Osteoblast (primary cell): ENCODE measurements around the gene KRT73. TPM values are rescaled to one million over a fixed set of nuclear protein-coding genes. Genes with fewer than 3 reads are reported as not detected.

ENCODE experiments used
- DNase-seq: peaks from one replicate; pipeline ENCODE4 v3.0.0; 2011; ENCODE audit warnings: low spot score, mixed read lengths; ENCODE audit not compliant: insufficient read length; ENCODE audit errors: missing footprints
- H2AFZ ChIP-seq: 2 replicates; pipeline ENCODE4 v1.6.0; 2011; ENCODE audit warnings: mild to moderate bottlenecking, low read length
- H3K27ac ChIP-seq: 2 replicates; pipeline ENCODE4 v1.5.1; 2011; ENCODE audit warnings: mild to moderate bottlenecking, low read depth, low read length, moderate library complexity
- H3K27me3 ChIP-seq: 2 replicates; pipeline ENCODE4 v1.6.0; 2012; ENCODE audit warnings: mild to moderate bottlenecking, control low read depth, inconsistent platforms, low read length, moderate library complexity; ENCODE audit not compliant: insufficient read depth
- H3K36me3 ChIP-seq: 2 replicates; pipeline ENCODE4 v1.5.1; 2011; ENCODE audit warnings: mild to moderate bottlenecking, low read length, control low read depth, moderate library complexity; ENCODE audit not compliant: insufficient read depth
- H3K4me1 ChIP-seq: 2 replicates; pipeline ENCODE4 v1.5.1; 2011; ENCODE audit warnings: mild to moderate bottlenecking, low read length, control low read depth, moderate library complexity; ENCODE audit not compliant: insufficient read depth
- H3K4me2 ChIP-seq: 2 replicates; pipeline ENCODE4 v1.6.0; 2011; ENCODE audit warnings: mild to moderate bottlenecking, low read length; ENCODE audit not compliant: insufficient read depth
- H3K4me3 ChIP-seq: fragments of 200-600 bp; sonication (generic); 3 replicates; pipeline ENCODE4 v1.5.1; 2012; ENCODE audit warnings: mild to moderate bottlenecking, low read length, inconsistent platforms; ENCODE audit not compliant: insufficient read depth
- H3K79me2 ChIP-seq: 2 replicates; pipeline ENCODE4 v1.6.0; 2012; ENCODE audit warnings: mild to moderate bottlenecking, low read length, control low read depth, inconsistent platforms; ENCODE audit not compliant: insufficient read depth
- H3K9me3 ChIP-seq: 2 replicates; pipeline ENCODE4 v1.5.1; 2011; ENCODE audit warnings: low read depth, low read length, control low read depth
- H4K20me1 ChIP-seq: 2 replicates; pipeline ENCODE4 v1.6.0; 2012; ENCODE audit warnings: mild to moderate bottlenecking, low read length, control low read depth; ENCODE audit not compliant: insufficient read depth
- total RNA-seq: library from RNA; depleted of rRNA; stranded (reverse); fragments of >200 nt; gene quantifications from 2 replicates; pipeline ENCODE4 v1.2.3, GENCODE V29; 2012
- TF ChIP-seq, protein P1 (sequence below): IDR thresholded peaks from 2 replicates; pipeline ENCODE4 v1.5.1; 2011; ENCODE audit warnings: mild to moderate bottlenecking, low read depth, low read length, moderate library complexity; ENCODE audit errors: extremely low read depth

Gene KRT73
- total RNA-seq, 1 donor: not detected

- Histone ChIP-seq H4K20me1 (no peaks in the 10 kb centered on the region), H3K4me2 (no peak overlapping the region), H3K27me3 (peaks cover 63% of the 10 kb centered on the region), H3K4me3 (no peak overlapping the region), H2AFZ (no peak overlapping the region), H3K36me3 (no peaks in the 10 kb centered on the region), H3K4me1 (no peaks in the 10 kb centered on the region), H3K27ac (no peak overlapping the region), H3K79me2 (no peaks in the 10 kb centered on the region), H3K9me3 (no peaks in the 10 kb centered on the region)
- TF ChIP-seq, protein P1, sequence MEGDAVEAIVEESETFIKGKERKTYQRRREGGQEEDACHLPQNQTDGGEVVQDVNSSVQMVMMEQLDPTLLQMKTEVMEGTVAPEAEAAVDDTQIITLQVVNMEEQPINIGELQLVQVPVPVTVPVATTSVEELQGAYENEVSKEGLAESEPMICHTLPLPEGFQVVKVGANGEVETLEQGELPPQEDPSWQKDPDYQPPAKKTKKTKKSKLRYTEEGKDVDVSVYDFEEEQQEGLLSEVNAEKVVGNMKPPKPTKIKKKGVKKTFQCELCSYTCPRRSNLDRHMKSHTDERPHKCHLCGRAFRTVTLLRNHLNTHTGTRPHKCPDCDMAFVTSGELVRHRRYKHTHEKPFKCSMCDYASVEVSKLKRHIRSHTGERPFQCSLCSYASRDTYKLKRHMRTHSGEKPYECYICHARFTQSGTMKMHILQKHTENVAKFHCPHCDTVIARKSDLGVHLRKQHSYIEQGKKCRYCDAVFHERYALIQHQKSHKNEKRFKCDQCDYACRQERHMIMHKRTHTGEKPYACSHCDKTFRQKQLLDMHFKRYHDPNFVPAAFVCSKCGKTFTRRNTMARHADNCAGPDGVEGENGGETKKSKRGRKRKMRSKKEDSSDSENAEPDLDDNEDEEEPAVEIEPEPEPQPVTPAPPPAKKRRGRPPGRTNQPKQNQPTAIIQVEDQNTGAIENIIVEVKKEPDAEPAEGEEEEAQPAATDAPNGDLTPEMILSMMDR: no peak
- DNase-seq: no peak
Observed at GRCh38 chr12:52660934-52661499, 42.7 kb upstream of the KRT73 start.

DNA sequence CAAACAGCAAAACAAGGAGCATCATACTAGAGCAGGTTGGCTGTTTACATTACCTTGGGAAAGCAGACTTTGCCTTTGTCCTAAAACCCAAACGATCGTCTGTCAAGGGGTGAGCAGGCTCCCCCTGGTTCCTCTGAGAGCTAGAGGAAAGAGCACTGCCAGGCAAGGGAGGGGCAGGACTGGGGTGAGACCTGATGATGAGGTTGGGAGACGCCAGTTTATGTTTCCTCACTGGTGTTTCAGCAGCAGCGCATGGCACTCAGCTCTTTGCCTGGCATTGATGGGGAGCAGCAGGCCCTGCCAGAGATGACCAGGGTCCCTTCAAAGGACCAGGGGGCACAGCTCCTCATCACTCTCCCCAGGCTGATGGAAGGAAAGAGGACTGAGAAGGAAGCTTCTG is 41.6 kb upstream of the KRT73 start:
- Histone ChIP-seq H3K4me1 (no peaks in the 10 kb centered on the region), H3K4me3 (no peak overlapping the region), H3K27ac (no peak overlapping the region), H4K20me1 (no peaks in the 10 kb centered on the region), H3K79me2 (no peaks in the 10 kb centered on the region), H3K4me2 (no peak overlapping the region), H3K27me3 (peaks cover 52% of the 10 kb centered on the region), H2AFZ (no peak overlapping the region), H3K9me3 (no peaks in the 10 kb centered on the region), H3K36me3 (no peaks in the 10 kb centered on the region)
- DNase-seq: no peak
- TF ChIP-seq, protein P1: no peak

GRCh38 chr12:52659395-52659794 is 41.0 kb upstream of the KRT73 start:
- no peaks in the 10 kb centered on the region for H3K4me1 ChIP-seq
- no peaks in the 10 kb centered on the region for H3K9me3 ChIP-seq
- DNase-seq: no peak
- TF ChIP-seq, protein P1: no peak
- no peak overlapping the region for H3K27ac ChIP-seq
- no peak overlapping the region for H2AFZ ChIP-seq
- H4K20me1 ChIP-seq: no peaks in the 10 kb centered on the region
- H3K4me3 ChIP-seq: no peak overlapping the region
- no peak overlapping the region for H3K4me2 ChIP-seq
- H3K79me2 ChIP-seq: no peaks in the 10 kb centered on the region
- peaks cover 51% of the 10 kb centered on the region for H3K27me3 ChIP-seq
- no peaks in the 10 kb centered on the region for H3K36me3 ChIP-seq

DNA sequence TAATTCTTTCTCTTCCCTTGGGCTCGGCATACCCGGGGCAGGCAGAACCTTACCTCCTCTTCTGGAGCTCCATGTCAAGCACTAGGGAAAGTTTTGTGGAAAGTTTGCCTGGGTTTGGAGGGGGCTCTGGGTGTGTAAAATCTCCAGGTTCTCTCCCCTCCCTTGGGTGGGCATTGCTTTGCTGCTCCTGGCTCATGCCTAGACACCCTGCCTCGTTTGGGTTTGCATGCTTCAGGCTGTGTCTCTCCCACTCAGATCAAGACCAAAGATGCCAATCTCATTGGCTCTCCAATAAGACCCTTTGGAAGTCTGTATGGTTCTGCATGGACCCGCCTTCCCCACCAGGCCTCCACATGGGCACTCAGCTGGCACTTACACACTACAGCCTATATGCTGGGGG is 39.8 kb upstream of the KRT73 start:
- Histone ChIP-seq H3K9me3 (no peaks in the 10 kb centered on the region), H4K20me1 (no peaks in the 10 kb centered on the region), H3K36me3 (no peaks in the 10 kb centered on the region), H3K79me2 (no peaks in the 10 kb centered on the region), H3K4me3 (no peak overlapping the region), H2AFZ (no peak overlapping the region), H3K27me3 (peaks cover 55% of the 10 kb centered on the region), H3K27ac (no peak overlapping the region), H3K4me1 (no peaks in the 10 kb centered on the region), H3K4me2 (no peak overlapping the region)
- TF ChIP-seq, protein P1: no peak
- DNase-seq: no peak
